GM19463 (cell line): Measurements from ENCODE around the gene CD46.
A peak's percentile ranks its signal among the peaks of the same experiment; 100 is the strongest.
"Not testable (repeated sequence)": the region's sequence is repeated elsewhere in the genome, so short reads cannot be mapped to it uniquely, and the experiment has no call there.

Experiments used
- ATAC-seq: cut with Tn5 transposase; IDR thresholded peaks from one replicate; pipeline ENCODE4 v1.9.1; 2021; ENCODE audit warnings: mild to moderate bottlenecking, moderate library complexity; ENCODE audit not compliant: unreplicated experiment

Gene CD46

GRCh38 chr1:207751790-207752455 lies at the start of gene CD46:
Gene CD46, plus strand, starts transcription at chr1:207752054. Its CDS starts 159 bp downstream, at chr1:207752213.
- peak; percentile 95 for ATAC-seq

- no peak for ATAC-seq
These were observed 49.5 kb upstream of the CD46 start for GRCh38 chr1:207702317-207702716.

GRCh38 chr1:207703712-207704111 lies 48.1 kb upstream of the CD46 start:
- ATAC-seq, result no peak

GRCh38 chr1:207708004-207708403 lies 43.9 kb upstream of the CD46 start:
- not testable (repeated sequence) for ATAC-seq

GRCh38 chr1:207711285-207711684 lies 40.6 kb upstream of the CD46 start:
- no peak for ATAC-seq

GRCh38 chr1:207712701-207713100 lies 39.2 kb upstream of the CD46 start:
- not testable (repeated sequence) for ATAC-seq

GRCh38 chr1:207713529-207713928 lies 38.3 kb upstream of the CD46 start:
- no peak for ATAC-seq

GRCh38 chr1:207719234-207719633 lies 32.6 kb upstream of the CD46 start:
- no peak for ATAC-seq

GRCh38 chr1:207728200-207728858 lies 23.5 kb upstream of the CD46 start:
- ATAC-seq, result not testable (repeated sequence)

GRCh38 chr1:207737503-207738157 lies 14.2 kb upstream of the CD46 start:
- ATAC-seq, result not testable (repeated sequence)

GRCh38 chr1:207738158-207738659 lies 13.6 kb upstream of the CD46 start:
- not testable (repeated sequence) for ATAC-seq

- ATAC-seq, result no peak
These were observed 11.6 kb upstream of the CD46 start for GRCh38 chr1:207740207-207740606.

GRCh38 chr1:207742850-207743555 lies 8.9 kb upstream of the CD46 start:
- no peak for ATAC-seq

- no peak for ATAC-seq
These were observed 7.8 kb upstream of the CD46 start for GRCh38 chr1:207744000-207744534.

- no peak for ATAC-seq
These were observed 6.6 kb upstream of the CD46 start for GRCh38 chr1:207745285-207745684.

- no peak for ATAC-seq
These were observed 5.8 kb upstream of the CD46 start for GRCh38 chr1:207745839-207746767.

GRCh38 chr1:207747627-207748492 lies 4.0 kb upstream of the CD46 start:
- ATAC-seq, result no peak

- no peak for ATAC-seq
These were observed 2.9 kb upstream of the CD46 start for GRCh38 chr1:207748737-207749528.
